ENCODE measurements around the gene PIP5KL1. TPM values are rescaled to one million over a fixed set of nuclear protein-coding genes. Genes with fewer than 3 reads are reported as not detected.
A peak's percentile ranks its signal among the peaks of the same experiment; 100 is the strongest.

Gene PIP5KL1
- total RNA-seq, 2 donors from 2014 or later = 0.20 TPM; not detected in 1

DNA sequence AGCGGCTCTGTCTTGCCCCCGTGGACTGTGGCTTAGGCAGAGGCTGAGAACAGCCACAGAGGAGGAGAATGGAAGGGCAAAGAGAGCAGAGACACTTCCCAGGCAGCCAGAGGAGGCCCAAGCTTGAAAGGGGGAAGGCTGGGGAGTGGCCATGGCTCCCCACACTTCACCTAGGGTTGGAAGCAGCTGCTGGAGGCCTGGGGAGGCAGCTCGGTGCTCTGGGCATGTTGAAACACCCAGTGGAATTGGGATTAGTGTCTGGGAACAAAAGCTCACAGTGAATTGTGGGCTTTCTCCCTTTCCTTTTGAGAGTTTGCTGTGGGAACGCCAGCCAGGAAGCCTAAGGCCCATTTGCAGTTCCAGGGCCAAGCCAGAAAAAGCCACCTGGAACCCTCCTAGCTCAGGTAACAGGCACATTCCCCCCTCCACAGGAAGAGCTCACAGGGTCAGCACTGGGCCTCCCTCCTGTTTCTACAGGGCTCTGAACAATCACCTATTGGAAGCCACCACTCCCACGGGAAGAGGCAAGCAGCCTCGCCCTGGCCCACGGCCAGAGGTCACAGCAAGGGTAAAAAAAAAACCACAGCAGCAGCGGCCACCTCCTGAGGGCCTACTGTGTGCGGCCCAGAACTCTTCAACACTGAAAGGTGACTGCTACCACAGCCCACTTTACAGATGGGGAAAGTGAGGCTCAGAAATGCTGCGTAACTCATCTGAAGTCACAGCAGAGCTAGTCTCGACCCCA lies 30.0 kb upstream of the PIP5KL1 start:
- Histone ChIP-seq H3K4me1 (peaks cover 0 to 53% of the 10 kb centered on the region in 2 donors), H3K36me3 (no peaks in the 10 kb centered on the region), H3K27ac (peak overlapping the region; percentile 54 to 75), H3K9me3 (no peaks in the 10 kb centered on the region), H3K4me3 (no peak overlapping the region), H3K27me3 (no peaks in the 10 kb centered on the region)
- no peak for TF ChIP-seq CTCF (IDR thresholded peaks at IDR 0.05)
- no peak for DNase-seq (ENCODE audit: low spot score)

DNA sequence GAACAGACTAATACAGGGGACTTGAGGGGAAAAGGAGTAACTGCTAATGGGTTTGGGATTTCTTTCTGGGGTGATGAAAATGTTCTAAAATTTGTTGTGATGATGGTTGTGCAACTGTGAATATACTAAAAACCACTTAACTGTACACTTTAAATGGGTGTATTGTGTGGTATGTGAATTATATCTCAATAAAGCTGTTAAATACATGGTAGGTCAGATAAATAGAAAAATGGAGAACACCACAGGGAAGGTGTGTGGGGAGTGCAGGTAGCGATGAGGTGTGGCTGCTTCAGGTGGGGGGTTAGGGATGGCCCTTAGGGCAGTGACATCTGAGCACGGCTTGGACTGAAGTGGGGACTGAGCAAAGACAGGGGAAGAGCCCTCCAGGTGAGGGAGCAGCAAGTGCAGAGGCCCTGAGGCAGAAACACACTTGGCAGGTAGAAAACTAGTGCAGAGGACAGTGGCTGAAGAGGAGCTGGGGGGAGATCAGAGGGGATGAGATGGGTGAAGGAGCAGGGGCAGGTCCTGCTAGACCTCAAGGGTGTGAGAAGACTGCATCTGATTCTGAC lies 29.3 kb upstream of the PIP5KL1 start:
- peaks cover 0 to 53% of the 10 kb centered on the region in 2 donors for H3K4me1 ChIP-seq

DNA sequence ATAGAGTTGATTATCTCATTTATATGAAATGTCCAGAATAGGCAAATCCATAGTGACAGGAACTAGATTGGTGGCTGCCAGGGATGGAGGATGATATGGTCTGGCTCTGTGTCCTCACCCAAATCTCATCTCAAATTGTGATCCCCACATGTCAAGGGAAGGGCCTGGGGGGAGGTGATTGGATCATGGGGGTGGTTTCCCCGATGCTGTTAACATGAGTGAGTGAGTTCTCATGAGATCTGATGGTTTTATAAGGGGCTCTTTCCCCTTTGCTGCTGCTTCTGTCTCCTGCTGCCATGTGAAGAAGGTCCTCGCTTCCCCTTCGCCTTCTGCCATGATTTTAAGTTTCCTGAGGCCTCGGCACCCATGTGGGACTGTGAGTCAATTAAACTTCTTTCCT lies 28.8 kb upstream of the PIP5KL1 start:
- no peaks in the 10 kb centered on the region for H3K27me3 ChIP-seq
- TF ChIP-seq CTCF (IDR thresholded peaks at IDR 0.05) = no peak
- H3K27ac ChIP-seq = peak overlapping the region; percentile 54 to 75
- H3K36me3 ChIP-seq = no peaks in the 10 kb centered on the region
- H3K9me3 ChIP-seq = no peaks in the 10 kb centered on the region
- no peak for DNase-seq (ENCODE audit: low spot score)
- H3K4me1 ChIP-seq = peaks cover 0 to 53% of the 10 kb centered on the region in 2 donors
- no peak overlapping the region for H3K4me3 ChIP-seq

More for the DNA sequence above, 29.3 kb upstream of the PIP5KL1 start:
- Histone ChIP-seq H3K9me3 (no peaks in the 10 kb centered on the region), H3K27ac (peak overlapping the region; percentile 54 to 75), H3K27me3 (no peaks in the 10 kb centered on the region), H3K36me3 (no peaks in the 10 kb centered on the region), H3K4me3 (no peak overlapping the region)
- TF ChIP-seq CTCF (IDR thresholded peaks at IDR 0.05) = no peak
- DNase-seq (ENCODE audit: low spot score) = no peak

DNA sequence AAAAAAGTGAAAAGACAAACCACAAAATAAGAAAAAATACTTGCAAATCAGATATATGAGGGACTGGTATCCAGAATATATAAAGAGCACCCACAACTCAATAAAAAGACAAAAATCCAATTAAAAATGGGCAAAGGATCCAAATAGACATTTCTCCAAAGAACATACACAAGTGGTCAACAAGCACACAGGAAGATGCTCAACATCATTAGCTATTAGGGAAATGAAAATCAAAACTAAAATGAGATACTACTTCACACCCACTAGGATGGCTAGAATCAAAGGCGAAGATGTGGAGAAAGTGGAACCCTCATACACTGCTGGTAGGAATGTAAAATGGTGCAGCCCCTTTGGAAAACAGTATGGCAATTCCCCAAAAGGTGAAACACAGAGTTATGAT lies 28.2 kb upstream of the PIP5KL1 start:
- no peaks in the 10 kb centered on the region for H3K27me3 ChIP-seq
- no peak for TF ChIP-seq CTCF (IDR thresholded peaks at IDR 0.05)
- H3K4me3 ChIP-seq = no peak overlapping the region
- DNase-seq (ENCODE audit: low spot score) = no peak
- no peak overlapping the region for H3K27ac ChIP-seq
- peaks cover 0 to 53% of the 10 kb centered on the region in 2 donors for H3K4me1 ChIP-seq
- H3K9me3 ChIP-seq = no peaks in the 10 kb centered on the region
- H3K36me3 ChIP-seq = no peaks in the 10 kb centered on the region

DNA sequence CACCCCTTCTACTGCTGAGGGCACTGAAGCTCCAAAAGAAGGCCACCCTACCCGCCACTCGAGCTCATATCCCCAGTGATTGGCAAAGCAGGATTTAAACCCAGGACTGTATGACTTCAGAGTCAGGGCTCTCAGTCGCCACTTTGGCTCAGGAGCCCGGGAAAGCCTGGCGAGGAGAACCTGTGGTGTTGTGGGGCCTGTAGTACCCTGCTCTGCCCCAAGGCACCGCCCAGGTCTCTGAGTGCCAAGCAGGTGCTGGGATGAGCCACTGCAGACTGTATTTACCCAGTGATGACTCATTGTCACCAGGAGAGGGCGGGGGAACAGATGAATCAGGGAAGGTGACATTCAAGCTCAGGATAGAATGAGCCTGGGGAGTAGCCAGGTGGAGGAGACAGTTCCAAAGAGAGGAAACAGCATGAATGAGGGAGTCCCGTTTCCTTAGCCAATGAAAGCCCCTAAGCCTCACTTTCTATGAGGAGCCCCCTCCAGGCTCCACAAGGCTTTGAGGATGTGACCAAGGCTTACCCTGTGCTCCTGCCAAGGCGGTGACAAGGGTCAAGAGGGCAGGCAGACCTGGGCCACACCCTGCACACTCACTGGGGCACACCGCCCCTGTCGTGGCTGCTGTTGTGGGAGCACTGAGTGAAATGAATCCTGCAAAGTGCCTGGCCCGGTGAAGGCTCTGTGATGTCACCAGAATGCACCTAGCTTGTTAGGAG lies 24.9 kb upstream of the PIP5KL1 start:
- Histone ChIP-seq H3K27me3 (no peaks in the 10 kb centered on the region), H3K4me1 (peaks cover 0 to 44% of the 10 kb centered on the region in 2 donors), H3K9me3 (no peaks in the 10 kb centered on the region), H3K36me3 (no peaks in the 10 kb centered on the region), H3K4me3 (no peak overlapping the region), H3K27ac (peak overlapping the region; percentile 76 to 86)
- peak; percentile 20 to 28 for TF ChIP-seq CTCF (IDR thresholded peaks at IDR 0.05)
- DNase-seq (ENCODE audit: low spot score) = no peak
